ENCODE data around the gene PIP4P1. TPM values are rescaled to one million over a fixed set of nuclear protein-coding genes. Genes with fewer than 3 reads are reported as not detected.

Gene PIP4P1
- total and polyA plus RNA-seq, 2 of the 8 experiments (the other 6 are each of a cell fraction or from before 2014, with no cell fraction given): 29.5 to 60.0 TPM

DNA sequence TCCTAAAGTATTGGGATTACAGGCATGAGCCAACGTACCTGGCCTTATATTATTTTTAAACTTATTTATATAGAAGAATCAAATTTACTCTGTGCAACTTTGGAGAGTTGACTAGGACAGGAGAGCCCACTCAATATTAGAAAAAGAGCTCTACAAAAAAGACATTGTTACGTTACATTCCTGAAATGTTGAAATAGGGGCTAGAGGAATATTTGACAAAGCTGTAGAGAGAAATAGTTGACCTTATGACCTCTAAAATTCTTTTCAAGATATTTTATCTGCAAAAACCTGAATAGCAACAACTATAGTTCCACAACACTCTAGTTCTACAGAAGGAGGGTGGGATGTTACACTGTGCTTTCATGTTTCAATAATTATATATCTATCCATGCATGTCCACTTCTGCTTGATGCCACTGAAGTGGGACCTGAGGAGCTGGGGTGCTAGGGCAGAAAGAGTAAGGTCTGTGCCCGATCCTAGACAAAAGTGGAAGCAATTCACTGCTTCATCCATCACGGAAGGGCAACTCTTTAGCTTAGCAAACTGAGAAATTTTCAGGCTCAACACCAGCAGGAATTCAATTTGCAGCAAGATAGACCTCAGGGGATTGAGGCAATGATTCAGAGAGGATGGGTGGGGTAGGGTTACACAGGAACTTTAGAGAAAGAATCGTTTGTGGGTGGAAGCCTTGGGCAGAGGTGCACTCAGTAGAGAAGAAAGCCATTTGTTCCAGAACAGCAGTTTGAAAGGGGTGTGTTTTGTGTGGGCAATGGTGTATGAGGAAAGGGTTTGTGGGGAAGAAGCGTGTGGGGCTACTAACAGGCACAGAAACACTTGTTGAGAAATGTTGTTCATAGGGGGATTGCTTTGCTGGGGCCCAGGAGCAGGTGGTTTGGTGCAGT is 28.1 kb upstream of the PIP4P1 start:
- Histone ChIP-seq H2BK5ac (ENCODE audit: low read depth, low read length) (no peak overlapping the region), H3K79me2 (ENCODE audit: control insufficient read depth in 1 of 2, insufficient read depth in 2 of 2, low read length in 2 of 2) (no peaks in the 10 kb centered on the region), H3K4ac (replicated peaks; ENCODE audit: insufficient read length, low read depth, low read length) (no peak overlapping the region), H3K23me2 (ENCODE audit: low read depth, low read length) (peaks cover 2% of the 10 kb centered on the region; the same call in 1 of the 2 replicates), H2AFZ (ENCODE audit: low read length) (peak overlapping the region; percentile 92), H4K8ac (ENCODE audit: extremely low read depth, insufficient read depth, low read length) (0 out of 2 replicates have a peak overlapping the region, but pooled peaks have one; percentile 22), H2BK15ac (ENCODE audit: low read length) (no peak overlapping the region), H3K56ac (replicated peaks; ENCODE audit: insufficient read length, low read depth, low read length) (no peak overlapping the region), H3K23ac (ENCODE audit: insufficient read length) (no peak overlapping the region), H4K20me1 (replicated peaks in 1 of 2; ENCODE audit: control insufficient read depth in 1 of 2, insufficient read depth in 2 of 2, low read length in 2 of 2) (no peaks in the 10 kb centered on the region), H3K4me2 (ENCODE audit: insufficient read depth in 1 of 2, low read depth in 2 of 2, low read length in 2 of 2) (no peak overlapping the region), H2BK120ac (replicated peaks; ENCODE audit: low read depth, low read length) (no peak overlapping the region), H3K27me3 (replicated peaks in 1 of 4; ENCODE audit: control insufficient read depth in 3 of 4, extremely low read depth in 1 of 4, insufficient read depth in 3 of 4, low read length in 3 of 4) (no peaks in the 10 kb centered on the region), H2AK5ac (ENCODE audit: low read depth, low read length) (peak overlapping the region; percentile 18; the same call in 1 of the 2 replicates), H4K91ac (replicated peaks; ENCODE audit: insufficient read length, low read length) (peak overlapping the region; percentile 20), H3K4me3 (ENCODE audit: extremely low read depth in 1 of 4, insufficient read depth in 2 of 4, low read depth in 3 of 4, low read length in 4 of 4) (no peak overlapping the region), H4K5ac (ENCODE audit: insufficient read length, low read depth, low read length) (peak overlapping the region; percentile 21), H2BK20ac (ENCODE audit: low read length) (no peak overlapping the region; the same call in 1 of the 2 replicates), H3K36me3 (ENCODE audit: control insufficient read depth in 2 of 4, insufficient read depth in 4 of 4, low read length in 3 of 4) (no peaks in the 10 kb centered on the region), H3K4me1 (replicated peaks in 1 of 4; ENCODE audit: control insufficient read depth in 3 of 4, insufficient read depth in 4 of 4, low read length in 3 of 4) (peaks cover 0 to 8% (median 3%) of the 10 kb centered on the region in 4 experiments; a peak in 2 of 7 replicates), H3K9ac (replicated peaks in 1 of 4; ENCODE audit: extremely low read depth in 1 of 4, low read depth in 3 of 4, low read length in 3 of 4) (no peak overlapping the region; a peak in 1 of 7 replicates), H3K18ac (ENCODE audit: extremely low read depth, low read length) (no peak overlapping the region), H3K27ac (ENCODE audit: low read depth, low read length) (no peak overlapping the region), H3K14ac (ENCODE audit: insufficient read length) (no peak overlapping the region), H3K9me3 (ENCODE audit: insufficient read depth in 2 of 2, low read depth in 1 of 2, low read length in 1 of 2) (no peaks in the 10 kb centered on the region), H2BK12ac (ENCODE audit: low read depth, low read length) (no peak overlapping the region), H3K79me1 (ENCODE audit: low read depth, low read length) (no peaks in the 10 kb centered on the region)
- ChIA-PET CTCF (ENCODE audit: partially characterized antibody) (interaction anchor here (1.0 to 7.5 kb wide), 6 partner anchors 41 to 117 kb away, joined by 3 to 114 read pairs (median 5); no protein-coding TSS in a partner anchor), POLR2A (ENCODE audit: partially characterized antibody) (interaction anchor here (0.8 to 1.5 kb wide), 6 partner anchors 11 to 34 kb away, joined by 3 to 6 read pairs (median 4); partner anchors contain the start of genes APEX1 and PNP)
- TF ChIP-seq ZNF274 (IDR thresholded peaks at IDR 0.05; ENCODE audit: borderline replicate concordance, extremely low read depth, low read length) (no peak), HDAC6 (IDR thresholded peaks at IDR 0.05; ENCODE audit: low read depth, low read length) (no peak), CTBP2 (IDR thresholded peaks at IDR 0.05; ENCODE audit: borderline replicate concordance, insufficient read depth, insufficient read length, low read length) (no peak), SRF (IDR thresholded peaks at IDR 0.05; ENCODE audit: low read depth, low read length) (no peak), TBP (IDR thresholded peaks at IDR 0.05; ENCODE audit: low read depth, low read length) (no peak), KDM5A (IDR thresholded peaks at IDR 0.05; ENCODE audit: low read length) (no peak), BCL11A (IDR thresholded peaks at IDR 0.05; ENCODE audit: low read depth in 2 of 2, low read length in 2 of 2) (no peak), JUN (IDR thresholded peaks at IDR 0.05; ENCODE audit: low read depth, low read length) (no peak)
- TF ChIP-seq, protein P1, sequence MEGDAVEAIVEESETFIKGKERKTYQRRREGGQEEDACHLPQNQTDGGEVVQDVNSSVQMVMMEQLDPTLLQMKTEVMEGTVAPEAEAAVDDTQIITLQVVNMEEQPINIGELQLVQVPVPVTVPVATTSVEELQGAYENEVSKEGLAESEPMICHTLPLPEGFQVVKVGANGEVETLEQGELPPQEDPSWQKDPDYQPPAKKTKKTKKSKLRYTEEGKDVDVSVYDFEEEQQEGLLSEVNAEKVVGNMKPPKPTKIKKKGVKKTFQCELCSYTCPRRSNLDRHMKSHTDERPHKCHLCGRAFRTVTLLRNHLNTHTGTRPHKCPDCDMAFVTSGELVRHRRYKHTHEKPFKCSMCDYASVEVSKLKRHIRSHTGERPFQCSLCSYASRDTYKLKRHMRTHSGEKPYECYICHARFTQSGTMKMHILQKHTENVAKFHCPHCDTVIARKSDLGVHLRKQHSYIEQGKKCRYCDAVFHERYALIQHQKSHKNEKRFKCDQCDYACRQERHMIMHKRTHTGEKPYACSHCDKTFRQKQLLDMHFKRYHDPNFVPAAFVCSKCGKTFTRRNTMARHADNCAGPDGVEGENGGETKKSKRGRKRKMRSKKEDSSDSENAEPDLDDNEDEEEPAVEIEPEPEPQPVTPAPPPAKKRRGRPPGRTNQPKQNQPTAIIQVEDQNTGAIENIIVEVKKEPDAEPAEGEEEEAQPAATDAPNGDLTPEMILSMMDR (IDR thresholded peaks at IDR 0.05; ENCODE audit: control extremely low read depth in 1 of 3, insufficient read depth in 1 of 3, low read depth in 1 of 3, low read length in 3 of 3): no peak
- no peak for FAIRE-seq
- DNase-seq (ENCODE audit: low read depth in 1 of 2, low spot score in 2 of 2): no peak
- 77% methylated on average over 6 of the region's 6 CpGs; no CpG with 5 or more reads in 1 of the 2 experiments for WGBS, 2 experiments (ENCODE audit: extremely low coverage in 1 of 2, insufficient coverage in 1 of 2, insufficient read length in 1 of 2, insufficient replicate concordance in 2 of 2, low coverage in 1 of 2, low lambda C conversion rate in 2 of 2, missing lambda C conversion rate in 1 of 2)
